Mucosa of descending colon (tissue), 3 donors: ENCODE measurements around the gene PTGIS. TPM values are rescaled to one million over a fixed set of nuclear protein-coding genes. Genes with fewer than 3 reads are reported as not detected.

Experiments used
- ATAC-seq: fragments of 200-7000 bp; cut with Tn5 transposase; one replicate; pipeline ENCODE4 v1.9.1; 2020; ENCODE audit warnings: mild to moderate bottlenecking, moderate library complexity
- DNase-seq, 3 donors: peaks; one replicate each; pipeline ENCODE4 v3.0.0-alpha.2; 2020
- H3K36me3 ChIP-seq: fragments of 200-600 bp; one replicate; pipeline ENCODE4 v1.8.0; 2021; ENCODE audit warnings: low read depth, mild to moderate bottlenecking
- H3K4me1 ChIP-seq: fragments of 200-600 bp; one replicate; pipeline ENCODE4 v1.8.0; 2021; ENCODE audit warnings: low read depth, mild to moderate bottlenecking
- H3K4me3 ChIP-seq: fragments of 200-600 bp; one replicate; pipeline ENCODE4 v1.8.0; 2021; ENCODE audit warnings: mild to moderate bottlenecking
- H3K9me3 ChIP-seq: fragments of 200-600 bp; one replicate; pipeline ENCODE4 v1.8.0; 2021; ENCODE audit warnings: mild to moderate bottlenecking
- intact Hi-C, 2 donors: fragments of 100-400 bp; cut with DNase I in 1 of 2; cut with micrococcal nuclease in 1 of 2; formaldehyde crosslinking; loops; one replicate each; pipeline versions ENCODE4 v1.11.0 to v1.11.1; 2022; cut with DNase I, micrococcal nuclease
- total RNA-seq, 3 donors: library from RNA; stranded (reverse); fragmentation: NEBNext Ultra II Directional in 2 of 3; extraction: Animal tissue kit (Norgen Biotek cat#: 25700) in 2 of 3; gene quantifications; one replicate each; pipeline versions ENCODE4 v1.2.1 to v1.2.4, GENCODE V29; 2021 to 2023
- TF ChIP-seq, protein P1 (sequence below): fragments of 200-600 bp; IDR thresholded peaks from one replicate; pipeline ENCODE4 v1.8.0; 2022; ENCODE audit warnings: antibody characterized with exemption, mild to moderate bottlenecking
- donor health status: DM: no; HTN: no; CAD: no; lungs with moderate emphysema.
- donor health status: DM: no; HTN: no; CAD: no.
- donor health status: DM: no; HTN: yes; CAD: no.

PTGIS gene
- total RNA-seq, 3 donors from 2014 or later: 3.8 to 45.8 (median 12.3) TPM

DNA sequence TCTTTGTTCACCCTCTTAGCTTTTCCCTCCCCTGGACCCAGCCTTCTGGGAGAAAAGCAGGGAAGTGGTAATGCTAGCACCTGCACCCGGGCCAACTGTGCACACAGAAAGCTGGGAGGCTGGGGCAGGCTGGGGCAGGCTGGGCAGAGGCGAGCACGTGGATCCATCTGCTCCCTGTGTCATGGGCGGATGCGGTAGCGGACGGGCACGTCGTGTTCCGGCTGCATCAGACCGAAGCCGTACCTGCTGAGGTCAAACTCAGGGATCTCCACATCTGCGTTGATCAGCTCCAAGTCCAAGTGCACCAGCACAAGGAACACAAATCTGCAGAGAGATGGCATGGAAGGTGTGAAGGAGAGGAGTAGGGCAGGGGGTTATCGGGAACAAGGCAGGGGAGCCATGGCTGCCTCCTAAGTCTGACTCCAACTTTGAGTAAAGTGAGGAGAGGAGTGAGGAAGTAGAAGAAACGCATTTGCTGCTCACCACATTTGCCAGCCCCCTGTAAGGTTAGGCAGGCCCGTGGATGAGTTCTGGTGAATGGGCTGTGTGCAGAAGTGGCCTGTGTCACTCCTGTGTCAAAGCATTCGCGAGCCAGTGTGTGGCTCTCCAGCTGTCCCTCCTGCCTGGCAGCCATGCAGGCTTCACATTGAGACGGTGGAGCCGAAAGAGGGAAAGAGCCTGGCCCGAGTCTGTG is 60.0 kb downstream of the PTGIS start:
- no peaks in the 10 kb centered on the region for H3K4me1 ChIP-seq
- H3K36me3 ChIP-seq: no peaks in the 10 kb centered on the region
- DNase-seq (no peak), ATAC-seq (no peak)
- intact Hi-C loops: loop anchor here in 1 of 2 donors (10.0 kb wide), 1 partner anchor 173 kb away; no protein-coding TSS in a partner anchor
- TF ChIP-seq, protein P1, sequence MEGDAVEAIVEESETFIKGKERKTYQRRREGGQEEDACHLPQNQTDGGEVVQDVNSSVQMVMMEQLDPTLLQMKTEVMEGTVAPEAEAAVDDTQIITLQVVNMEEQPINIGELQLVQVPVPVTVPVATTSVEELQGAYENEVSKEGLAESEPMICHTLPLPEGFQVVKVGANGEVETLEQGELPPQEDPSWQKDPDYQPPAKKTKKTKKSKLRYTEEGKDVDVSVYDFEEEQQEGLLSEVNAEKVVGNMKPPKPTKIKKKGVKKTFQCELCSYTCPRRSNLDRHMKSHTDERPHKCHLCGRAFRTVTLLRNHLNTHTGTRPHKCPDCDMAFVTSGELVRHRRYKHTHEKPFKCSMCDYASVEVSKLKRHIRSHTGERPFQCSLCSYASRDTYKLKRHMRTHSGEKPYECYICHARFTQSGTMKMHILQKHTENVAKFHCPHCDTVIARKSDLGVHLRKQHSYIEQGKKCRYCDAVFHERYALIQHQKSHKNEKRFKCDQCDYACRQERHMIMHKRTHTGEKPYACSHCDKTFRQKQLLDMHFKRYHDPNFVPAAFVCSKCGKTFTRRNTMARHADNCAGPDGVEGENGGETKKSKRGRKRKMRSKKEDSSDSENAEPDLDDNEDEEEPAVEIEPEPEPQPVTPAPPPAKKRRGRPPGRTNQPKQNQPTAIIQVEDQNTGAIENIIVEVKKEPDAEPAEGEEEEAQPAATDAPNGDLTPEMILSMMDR: no peak
- H3K9me3 ChIP-seq: no peaks in the 10 kb centered on the region
- no peak overlapping the region for H3K4me3 ChIP-seq

DNA sequence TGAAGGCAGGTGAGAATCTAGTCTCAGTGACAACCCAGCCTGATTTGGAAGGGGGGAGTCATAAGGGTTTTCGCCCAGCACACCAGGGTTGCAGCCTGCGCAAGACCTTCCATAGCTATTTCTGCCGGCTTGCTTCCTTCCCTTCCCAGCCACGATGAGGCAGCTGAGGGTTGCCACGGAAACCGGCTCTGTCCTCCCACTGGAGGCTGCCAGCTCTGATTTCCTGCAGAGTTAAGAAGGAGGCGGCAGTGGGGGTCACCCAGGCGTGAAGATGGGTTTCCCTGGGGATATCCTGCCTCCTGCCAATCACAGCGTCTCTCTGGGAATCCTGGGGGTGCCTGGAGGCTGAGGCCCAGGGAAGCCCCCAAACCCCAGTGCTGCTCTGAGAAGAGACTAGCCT is 62.4 kb downstream of the PTGIS start:
- Histone ChIP-seq H3K4me3 (no peak overlapping the region), H3K9me3 (no peaks in the 10 kb centered on the region), H3K36me3 (no peaks in the 10 kb centered on the region), H3K4me1 (no peaks in the 10 kb centered on the region)
- DNase-seq: no peak
- TF ChIP-seq, protein P1: no peak
- intact Hi-C loops: loop anchor here in 1 of 2 donors (10.0 kb wide), 1 partner anchor 171 kb away; no protein-coding TSS in a partner anchor
- ATAC-seq: no peak

DNA sequence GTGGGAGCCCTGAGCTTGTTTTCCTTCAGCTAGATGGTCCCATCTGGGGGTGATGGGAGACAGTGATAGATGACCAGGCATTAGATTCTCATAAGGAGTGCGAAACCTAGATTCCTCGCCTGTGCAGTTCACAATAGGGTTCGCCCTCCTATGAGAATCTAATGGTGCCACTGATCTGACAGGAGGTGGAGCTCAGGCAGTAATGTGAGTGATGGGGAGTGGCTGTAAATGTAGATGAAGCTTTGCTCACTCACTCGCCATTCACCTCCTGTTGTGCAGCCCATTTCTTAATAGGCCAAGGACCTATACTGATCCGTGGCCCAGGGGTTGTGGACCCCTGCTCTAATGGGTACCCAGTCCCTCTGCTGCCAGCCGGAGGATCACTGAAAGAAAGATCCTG is 64.8 kb downstream of the PTGIS start:
- no peak overlapping the region for H3K4me3 ChIP-seq
- H3K4me1 ChIP-seq: no peaks in the 10 kb centered on the region
- H3K36me3 ChIP-seq: no peaks in the 10 kb centered on the region
- ATAC-seq (no peak), DNase-seq (no peak)
- TF ChIP-seq, protein P1: no peak
- no peaks in the 10 kb centered on the region for H3K9me3 ChIP-seq
- intact Hi-C loops: loop anchor here in 1 of 2 donors (10.0 kb wide), 1 partner anchor 168 kb away; no protein-coding TSS in a partner anchor

DNA sequence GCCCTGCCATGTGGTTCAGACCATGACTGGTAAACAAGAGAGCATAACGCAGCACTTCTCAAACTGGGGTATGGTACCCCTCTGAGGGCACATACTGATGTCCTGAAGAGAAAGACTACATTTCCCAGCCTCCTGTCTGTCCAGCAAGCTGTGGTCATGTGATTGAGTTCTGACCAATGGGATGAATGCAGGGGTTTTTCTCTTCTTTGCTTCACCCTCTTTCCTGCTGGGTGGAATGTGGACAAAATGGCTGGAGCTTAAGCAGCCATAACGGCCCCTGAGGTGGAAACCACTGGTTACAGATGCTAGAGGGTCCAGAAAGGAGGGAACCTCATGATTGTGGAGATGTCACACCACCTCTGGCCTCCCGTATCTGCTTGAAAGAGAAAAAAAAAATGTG is 66.0 kb downstream of the PTGIS start:
- TF ChIP-seq, protein P1: no peak
- H3K9me3 ChIP-seq: no peaks in the 10 kb centered on the region
- DNase-seq (no peak), ATAC-seq (no peak)
- no peaks in the 10 kb centered on the region for H3K36me3 ChIP-seq
- H3K4me3 ChIP-seq: no peak overlapping the region
- H3K4me1 ChIP-seq: no peaks in the 10 kb centered on the region
- intact Hi-C loops: loop anchor here in 1 of 2 donors (10.0 kb wide), 1 partner anchor 167 kb away; no protein-coding TSS in a partner anchor

DNA sequence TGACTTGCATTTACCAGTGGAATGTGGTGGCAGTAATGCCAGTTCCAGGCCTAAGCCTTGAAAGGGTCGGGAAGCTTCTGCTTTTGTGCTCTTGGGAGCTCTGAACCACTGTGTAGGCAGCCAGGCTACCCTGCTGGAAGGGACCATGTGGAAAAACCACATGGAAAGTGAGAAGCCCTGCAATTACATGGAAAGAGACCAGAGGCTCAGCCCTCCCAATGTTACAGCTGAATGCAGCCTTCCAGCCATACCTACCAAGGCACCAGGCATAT is 70.6 kb downstream of the PTGIS start:
- H3K4me3 ChIP-seq: no peak overlapping the region
- no peaks in the 10 kb centered on the region for H3K36me3 ChIP-seq
- H3K9me3 ChIP-seq: no peaks in the 10 kb centered on the region
- TF ChIP-seq, protein P1: no peak
- DNase-seq: no peak
- intact Hi-C loops: no loop called here
- no peak for ATAC-seq
- H3K4me1 ChIP-seq: no peaks in the 10 kb centered on the region
